OCI-LY3 (cell line): ENCODE measurements around the gene PPP5C.

Experiments used
- H2AFZ ChIP-seq: fragments of 200-600, 300-600 bp; shearing (Covaris generic); 2 replicates; pipeline ENCODE4 v1.6.0; 2014; ENCODE audit warnings: antibody characterized with exemption, low read depth, low read length
- H3K27ac ChIP-seq: fragments of 200-600, 300-600 bp; sonication (generic); 2 replicates; pipeline ENCODE4 v1.5.1; 2014; ENCODE audit warnings: mild to moderate bottlenecking, low read length, moderate library complexity, mixed read lengths
- H3K27me3 ChIP-seq: fragments of 200-600, 300-600 bp; sonication (generic); 2 replicates; pipeline ENCODE4 v1.6.1; 2014; ENCODE audit warnings: low read depth, low read length, mixed read lengths
- H3K36me3 ChIP-seq: fragments of 200-600, 300-600 bp; sonication (generic); replicated peaks from 2 replicates; pipeline ENCODE3; 2014; ENCODE audit warnings: low read depth, low read length, mixed read lengths
- H3K4me1 ChIP-seq: fragments of 300-600, 200-600 bp; sonication (generic); 2 replicates; pipeline ENCODE4 v1.6.1; 2014; ENCODE audit warnings: low read length, mixed read lengths
- H3K4me2 ChIP-seq: fragments of 200-600, 300-600 bp; sonication (generic); 2 replicates; pipeline ENCODE4 v1.6.1; 2014; ENCODE audit warnings: low read length, mixed read lengths
- H3K4me3 ChIP-seq: fragments of 300-600, 200-600 bp; sonication (generic); 2 replicates; pipeline ENCODE4 v1.5.1; 2014; ENCODE audit warnings: antibody characterized with exemption, mild to moderate bottlenecking, low read length, moderate library complexity
- H3K79me2 ChIP-seq: fragments of 300-600, 200-600 bp; shearing (Covaris generic); 2 replicates; pipeline ENCODE4 v1.6.1; 2014; ENCODE audit warnings: mild to moderate bottlenecking, low read length, mixed read lengths
- H3K9ac ChIP-seq: fragments of 300-600, 200-600 bp; shearing (Covaris generic); 2 replicates; pipeline ENCODE4 v1.6.0; 2014; ENCODE audit warnings: mild to moderate bottlenecking, low read length, moderate library complexity
- H3K9me3 ChIP-seq: fragments of 200-600, 300-600 bp; shearing (Covaris generic); 2 replicates; pipeline ENCODE4 v1.6.1; 2014; ENCODE audit warnings: low read length, mixed read lengths; ENCODE audit not compliant: insufficient read depth
- H4K20me1 ChIP-seq: fragments of 200-600, 300-600 bp; sonication (generic); 2 replicates; pipeline ENCODE4 v1.6.1; 2016; ENCODE audit warnings: low read length, mixed read lengths; ENCODE audit not compliant: insufficient read depth
- EZH2phosphoT487 ChIP-seq: fragments of 200-600 bp; shearing (Covaris generic); IDR thresholded peaks from 2 replicates; pipeline ENCODE4 v1.6.1; 2018; ENCODE audit warnings: antibody characterized with exemption, mixed run types, low read depth
- TF ChIP-seq, protein P1 (sequence below): fragments of 200-600, 300-600 bp; sonication (generic); IDR thresholded peaks from 2 replicates; pipeline ENCODE4 v1.5.1; 2014; ENCODE audit warnings: antibody characterized with exemption, low read length, low read depth

PPP5C gene

GRCh38 chr19:46404055-46404752 lies 57.3 kb downstream of the PPP5C start:
- Histone ChIP-seq H3K9ac (peak overlapping the region; percentile 24; the same call in 1 of the 2 replicates), H3K27me3 (peaks cover 4% of the 10 kb centered on the region), H3K4me2 (peak overlapping the region; percentile 50), H3K4me3 (peak overlapping the region; percentile 59), H4K20me1 (no peaks in the 10 kb centered on the region), H3K4me1 (peaks cover 2% of the 10 kb centered on the region; the same call in 1 of the 2 replicates), H3K79me2 (no peaks in the 10 kb centered on the region), H3K27ac (no peak overlapping the region), H3K36me3 (no peaks in the 10 kb centered on the region), H2AFZ (peak overlapping the region; percentile 78), H3K9me3 (no peaks in the 10 kb centered on the region)
- TF ChIP-seq, protein P1, sequence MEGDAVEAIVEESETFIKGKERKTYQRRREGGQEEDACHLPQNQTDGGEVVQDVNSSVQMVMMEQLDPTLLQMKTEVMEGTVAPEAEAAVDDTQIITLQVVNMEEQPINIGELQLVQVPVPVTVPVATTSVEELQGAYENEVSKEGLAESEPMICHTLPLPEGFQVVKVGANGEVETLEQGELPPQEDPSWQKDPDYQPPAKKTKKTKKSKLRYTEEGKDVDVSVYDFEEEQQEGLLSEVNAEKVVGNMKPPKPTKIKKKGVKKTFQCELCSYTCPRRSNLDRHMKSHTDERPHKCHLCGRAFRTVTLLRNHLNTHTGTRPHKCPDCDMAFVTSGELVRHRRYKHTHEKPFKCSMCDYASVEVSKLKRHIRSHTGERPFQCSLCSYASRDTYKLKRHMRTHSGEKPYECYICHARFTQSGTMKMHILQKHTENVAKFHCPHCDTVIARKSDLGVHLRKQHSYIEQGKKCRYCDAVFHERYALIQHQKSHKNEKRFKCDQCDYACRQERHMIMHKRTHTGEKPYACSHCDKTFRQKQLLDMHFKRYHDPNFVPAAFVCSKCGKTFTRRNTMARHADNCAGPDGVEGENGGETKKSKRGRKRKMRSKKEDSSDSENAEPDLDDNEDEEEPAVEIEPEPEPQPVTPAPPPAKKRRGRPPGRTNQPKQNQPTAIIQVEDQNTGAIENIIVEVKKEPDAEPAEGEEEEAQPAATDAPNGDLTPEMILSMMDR: peak; percentile 34; the same call in 1 of the 2 replicates
- no peak for TF ChIP-seq EZH2phosphoT487

DNA sequence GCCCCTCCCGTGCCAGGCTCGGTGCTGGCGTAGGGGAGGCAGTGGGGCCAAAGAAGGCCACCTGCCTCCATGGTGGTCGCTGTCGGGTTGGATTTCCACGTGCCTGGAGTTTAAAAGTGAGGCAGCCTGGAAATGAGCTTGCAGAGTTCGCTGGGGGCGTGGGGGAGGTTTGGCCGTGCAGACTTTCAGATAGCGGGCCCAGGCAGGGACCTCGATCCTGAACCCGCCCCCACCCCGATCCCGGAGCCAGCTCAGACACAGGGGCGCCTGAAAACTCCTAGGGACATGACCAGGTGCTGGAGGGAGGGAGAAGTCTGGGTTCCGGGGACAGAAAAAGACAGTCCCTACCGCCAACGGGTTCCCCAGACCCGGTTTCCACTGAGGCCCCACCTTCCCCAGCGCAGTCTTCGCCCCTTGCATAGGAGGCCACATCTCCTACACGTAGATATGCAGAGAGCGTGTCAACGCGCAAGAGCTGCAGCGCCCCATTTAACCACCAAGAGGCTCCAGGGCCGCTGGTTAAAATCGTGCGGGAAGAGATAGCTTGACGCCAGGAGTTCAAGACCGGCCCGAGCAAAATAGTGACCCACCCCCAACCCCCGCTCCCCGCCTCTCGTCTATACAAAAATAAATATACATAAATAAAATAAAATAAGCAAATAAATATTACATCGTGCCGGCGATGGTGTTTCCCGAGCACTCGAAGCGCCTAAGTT lies 58.0 kb downstream of the PPP5C start:
- Histone ChIP-seq H4K20me1 (no peaks in the 10 kb centered on the region), H3K4me2 (peak overlapping the region; percentile 50), H3K27me3 (peaks cover 4% of the 10 kb centered on the region), H2AFZ (peak overlapping the region; percentile 78; the same call in 1 of the 2 replicates), H3K36me3 (no peaks in the 10 kb centered on the region), H3K4me3 (peak overlapping the region; percentile 59), H3K9me3 (no peaks in the 10 kb centered on the region), H3K27ac (no peak overlapping the region), H3K4me1 (peaks cover 2% of the 10 kb centered on the region; the same call in 1 of the 2 replicates), H3K9ac (peak overlapping the region; percentile 24; the same call in 1 of the 2 replicates), H3K79me2 (no peaks in the 10 kb centered on the region)
- TF ChIP-seq, protein P1: no peak
- no peak for TF ChIP-seq EZH2phosphoT487

DNA sequence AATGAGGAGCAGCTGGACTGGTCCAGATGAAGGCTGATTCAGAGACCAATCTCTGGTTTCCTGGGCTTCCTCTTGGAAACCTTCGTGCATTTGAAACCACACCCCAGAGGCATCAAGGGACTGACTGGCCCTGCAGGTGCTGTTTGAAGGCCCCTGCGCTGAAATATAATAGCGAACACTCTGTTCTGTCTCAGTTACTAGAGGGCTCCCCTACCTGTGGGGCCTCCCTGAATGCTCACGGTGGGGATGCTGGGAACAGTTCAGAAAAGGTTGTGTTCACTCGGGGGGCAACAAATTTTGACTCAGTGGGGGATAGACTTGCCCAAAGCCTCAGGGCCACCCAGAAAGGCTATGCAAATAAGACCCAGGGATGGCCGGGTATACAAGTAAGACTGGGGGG lies 60.1 kb downstream of the PPP5C start:
- H4K20me1 ChIP-seq: no peaks in the 10 kb centered on the region
- H3K79me2 ChIP-seq: no peaks in the 10 kb centered on the region
- H3K27me3 ChIP-seq: peaks cover 4% of the 10 kb centered on the region
- TF ChIP-seq, protein P1: no peak
- TF ChIP-seq EZH2phosphoT487: no peak
- peaks cover 2% of the 10 kb centered on the region; the same call in 1 of the 2 replicates for H3K4me1 ChIP-seq
- no peaks in the 10 kb centered on the region for H3K9me3 ChIP-seq
- H3K27ac ChIP-seq: no peak overlapping the region
- H2AFZ ChIP-seq: no peak overlapping the region
- H3K9ac ChIP-seq: no peak overlapping the region
- no peaks in the 10 kb centered on the region for H3K36me3 ChIP-seq
- no peak overlapping the region for H3K4me2 ChIP-seq
- no peak overlapping the region for H3K4me3 ChIP-seq
